IPS-18c (cell line): ENCODE data around the gene PEDS1.
"Not testable (repeated sequence)": the region's sequence is repeated elsewhere in the genome, so short reads cannot be mapped to it uniquely, and the experiment has no call there.

Experiments used
- H3K4me3 ChIP-seq: 2 replicates; pipeline ENCODE4 v1.7.0; 2013; ENCODE audit warnings: low read depth, mild to moderate bottlenecking, low read length, moderate library complexity; ENCODE audit not compliant: insufficient read depth
- H3K9me3 ChIP-seq: one replicate; pipeline ENCODE4 v1.6.1; 2013; ENCODE audit warnings: mild to moderate bottlenecking, low read length, moderate library complexity; ENCODE audit not compliant: control insufficient read depth, insufficient read depth

PEDS1 gene

GRCh38 chr20:50146214-50146613 lies 7.3 kb downstream of the PEDS1 start:
- H3K4me3 ChIP-seq, result no peak overlapping the region
- no peaks in the 10 kb centered on the region for H3K9me3 ChIP-seq

GRCh38 chr20:50145566-50145965 lies 8.0 kb downstream of the PEDS1 start:
- Histone ChIP-seq H3K9me3 (no peaks in the 10 kb centered on the region), H3K4me3 (no peak overlapping the region)

- H3K9me3 ChIP-seq, result no peaks in the 10 kb centered on the region
- no peak overlapping the region for H3K4me3 ChIP-seq
These were observed 9.2 kb downstream of the PEDS1 start for GRCh38 chr20:50144362-50144761.

- H3K4me3 ChIP-seq, result no peak overlapping the region
- no peaks in the 10 kb centered on the region for H3K9me3 ChIP-seq
These were observed 10.7 kb downstream of the PEDS1 start for GRCh38 chr20:50142812-50143211.

GRCh38 chr20:50141811-50142561 lies 11.5 kb downstream of the PEDS1 start:
- Histone ChIP-seq H3K4me3 (no peak overlapping the region), H3K9me3 (no peaks in the 10 kb centered on the region)

- Histone ChIP-seq H3K9me3 (no peaks in the 10 kb centered on the region), H3K4me3 (no peak overlapping the region; the same call in 1 of the 2 replicates)
These were observed 12.4 kb downstream of the PEDS1 start for GRCh38 chr20:50141018-50141675.

- Histone ChIP-seq H3K9me3 (no peaks in the 10 kb centered on the region), H3K4me3 (no peak overlapping the region)
These were observed 13.1 kb downstream of the PEDS1 start for GRCh38 chr20:50140339-50140859.

GRCh38 chr20:50138479-50139393 lies 14.8 kb downstream of the PEDS1 start:
- no peak overlapping the region for H3K4me3 ChIP-seq

GRCh38 chr20:50138120-50138478 lies 15.4 kb downstream of the PEDS1 start:
- no peaks in the 10 kb centered on the region for H3K9me3 ChIP-seq

More at GRCh38 chr20:50138479-50139393, 14.8 kb downstream of the PEDS1 start:
- no peaks in the 10 kb centered on the region for H3K9me3 ChIP-seq

GRCh38 chr20:50137702-50138101 lies 15.8 kb downstream of the PEDS1 start:
- not testable (repeated sequence) for H3K9me3 ChIP-seq, H3K4me3 ChIP-seq

More at GRCh38 chr20:50138120-50138478, 15.4 kb downstream of the PEDS1 start:
- H3K4me3 ChIP-seq, result no peak overlapping the region

GRCh38 chr20:50136822-50137599 lies 16.5 kb downstream of the PEDS1 start:
- H3K9me3 ChIP-seq, result no peaks in the 10 kb centered on the region
- H3K4me3 ChIP-seq, result no peak overlapping the region

- not testable (repeated sequence) for H3K4me3 ChIP-seq, H3K9me3 ChIP-seq
These were observed 18.4 kb downstream of the PEDS1 start for GRCh38 chr20:50135157-50135556.

GRCh38 chr20:50133474-50134217 lies 19.9 kb downstream of the PEDS1 start:
- no peak overlapping the region for H3K4me3 ChIP-seq
- H3K9me3 ChIP-seq, result no peaks in the 10 kb centered on the region

- no peak overlapping the region for H3K4me3 ChIP-seq
- no peaks in the 10 kb centered on the region for H3K9me3 ChIP-seq
These were observed 20.5 kb downstream of the PEDS1 start for GRCh38 chr20:50133041-50133440.

GRCh38 chr20:50130995-50131394 lies 22.5 kb downstream of the PEDS1 start:
- H3K4me3 ChIP-seq, result no peak overlapping the region
- H3K9me3 ChIP-seq, result no peaks in the 10 kb centered on the region

- no peak overlapping the region for H3K4me3 ChIP-seq
These were observed 23.2 kb downstream of the PEDS1 start for GRCh38 chr20:50130356-50130723.

More at GRCh38 chr20:50130356-50130723, 23.2 kb downstream of the PEDS1 start:
- no peaks in the 10 kb centered on the region for H3K9me3 ChIP-seq
